T-helper 22 cell (primary cell): ENCODE measurements around the gene B2M.
"Not testable (repeated sequence)": the region's sequence is repeated elsewhere in the genome, so short reads cannot be mapped to it uniquely, and the experiment has no call there.

ENCODE experiments used
- DNase-seq: peaks from one replicate; pipeline ENCODE4 v3.0.0-alpha.2; 2020; ENCODE audit warnings: low read depth

The B2M gene

GRCh38 chr15:44698641-44699040 lies 12.7 kb upstream of the B2M start:
- DNase-seq = no peak

GRCh38 chr15:44700676-44701075 lies 10.6 kb upstream of the B2M start:
- DNase-seq = not testable (repeated sequence)

GRCh38 chr15:44705986-44706385 lies 5.3 kb upstream of the B2M start:
- no peak for DNase-seq

- DNase-seq = no peak
Observed at GRCh38 chr15:44706401-44706800, 4.9 kb upstream of the B2M start.

GRCh38 chr15:44706946-44707636 lies 4.2 kb upstream of the B2M start:
- no peak for DNase-seq

- no peak for DNase-seq
Observed at GRCh38 chr15:44710236-44711095, 851 bp upstream of the B2M start.

- DNase-seq = peak; percentile 36
Observed at GRCh38 chr15:44711743-44712345, 527 bp downstream of the B2M start.

- peak; percentile 44 for DNase-seq
Observed at GRCh38 chr15:44712346-44713005, 1.2 kb downstream of the B2M start.

GRCh38 chr15:44713006-44713966 lies 2.0 kb downstream of the B2M start:
- no peak for DNase-seq

GRCh38 chr15:44715142-44715796 lies 4.0 kb downstream of the B2M start:
- no peak for DNase-seq

GRCh38 chr15:44715797-44716334 lies 4.5 kb downstream of the B2M start:
- DNase-seq = no peak

- no peak for DNase-seq
Observed at GRCh38 chr15:44716983-44717602, 5.8 kb downstream of the B2M start.

GRCh38 chr15:44718180-44718926 lies 7.0 kb downstream of the B2M start:
- no peak for DNase-seq

- DNase-seq = no peak
Observed at GRCh38 chr15:44718927-44719292, 7.6 kb downstream of the B2M start.

GRCh38 chr15:44719293-44719999 lies 8.1 kb downstream of the B2M start:
- peak; percentile 42 for DNase-seq

- DNase-seq = not testable (repeated sequence)
Observed at GRCh38 chr15:44720000-44720435, 8.7 kb downstream of the B2M start.

GRCh38 chr15:44720460-44721176 lies 9.3 kb downstream of the B2M start:
- no peak for DNase-seq

- no peak for DNase-seq
Observed at GRCh38 chr15:44722011-44722410, 10.7 kb downstream of the B2M start.
